Hematopoietic multipotent progenitor cell treated with erythropoietin and hydrocortisone succinate and interleukin-3 and kit ligand, for 8 days (in vitro differentiated cells): ENCODE data around the gene MRNIP.

ENCODE experiments used
- DNase-seq: peaks from one replicate; pipeline ENCODE4 v3.0.0-alpha.2; 2015

The MRNIP gene

DNA sequence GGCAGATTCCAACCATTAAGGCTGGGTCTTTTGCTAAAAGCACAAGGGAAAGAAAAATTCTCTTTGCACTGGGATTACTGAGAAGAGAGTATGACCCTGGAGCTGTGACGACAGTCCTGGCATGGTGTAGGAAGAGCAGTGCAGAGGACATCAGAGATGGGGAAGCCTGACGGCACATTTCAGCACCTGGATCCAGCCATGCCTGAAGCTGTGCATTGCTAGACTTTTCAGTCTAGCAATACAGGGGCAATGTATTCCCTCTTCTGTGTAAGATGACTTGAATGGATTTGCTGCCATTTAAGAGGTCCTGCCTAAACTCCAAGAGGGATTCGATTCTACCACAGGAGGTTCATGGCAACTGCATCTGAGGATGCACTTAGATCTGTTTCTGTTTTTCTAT, 12.3 kb upstream of the MRNIP start:
- DNase-seq, result no peak

DNA sequence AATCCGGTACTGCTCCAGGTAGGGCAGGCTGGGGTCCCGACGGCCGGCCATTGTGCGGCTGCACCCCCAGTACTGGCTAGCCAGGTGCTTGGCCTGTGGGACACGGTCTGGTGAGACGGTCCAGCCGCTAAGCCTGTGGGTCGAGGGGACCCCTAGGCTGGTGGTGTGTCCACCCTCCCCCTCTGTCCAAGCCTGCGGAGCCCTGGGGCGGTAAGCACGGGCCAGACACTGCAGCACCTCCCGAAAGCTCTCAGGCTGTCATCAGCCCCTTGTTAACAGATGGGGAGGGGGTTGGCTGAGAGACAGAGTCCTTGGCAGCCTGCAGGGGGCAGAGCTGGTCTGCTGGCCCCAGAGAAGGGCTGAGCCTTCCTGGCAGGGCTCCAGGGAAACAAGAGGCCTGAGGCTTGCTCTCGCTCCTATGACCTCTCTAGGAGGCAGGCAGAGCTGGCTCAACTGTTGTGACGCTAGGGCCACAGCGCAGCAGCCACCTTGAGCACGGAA, 11.8 kb upstream of the MRNIP start:
- peak; percentile 55 for DNase-seq

DNA sequence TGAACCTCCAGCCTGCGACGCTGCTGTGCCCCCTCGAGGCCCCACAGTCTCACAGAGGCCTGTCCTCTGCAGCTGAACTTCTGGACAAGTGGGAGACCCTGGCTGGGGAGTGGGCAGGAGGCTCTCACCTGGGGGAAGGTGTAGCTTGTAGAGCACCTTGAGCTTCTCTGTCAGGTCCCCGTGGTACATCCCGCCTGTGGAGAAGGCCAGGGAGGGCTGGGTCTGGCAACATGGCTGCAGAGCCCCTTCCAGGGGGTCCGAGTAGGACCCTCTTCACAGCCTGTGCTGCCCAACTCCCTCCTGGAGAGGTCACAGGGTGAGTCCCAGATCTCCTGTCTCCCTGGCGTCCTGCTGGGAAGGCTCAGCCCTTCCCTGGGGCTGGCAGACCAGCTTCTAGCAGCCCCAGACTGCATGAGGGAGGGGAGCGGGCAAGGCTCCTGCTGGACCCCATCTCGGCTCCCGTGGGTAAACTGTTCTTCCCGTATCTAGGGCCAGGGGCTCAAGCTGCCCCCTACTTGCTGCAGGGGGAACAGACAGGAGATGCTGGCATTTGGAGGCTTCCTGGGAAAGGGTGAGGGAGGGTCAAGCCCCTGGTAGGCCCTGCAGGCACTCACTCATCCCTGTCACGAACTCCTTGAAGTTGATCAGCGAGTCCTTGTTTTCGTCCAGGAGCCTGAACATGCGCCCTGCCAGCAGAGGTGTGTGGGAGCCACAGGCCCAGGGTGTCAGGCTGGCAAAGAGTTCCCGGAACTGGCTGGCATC, 11.2 kb upstream of the MRNIP start:
- DNase-seq, result no peak

- no peak for DNase-seq
Measured at GRCh38 chr5:179869101-179869500, 10.5 kb upstream of the MRNIP start.

- DNase-seq, result no peak
Measured at GRCh38 chr5:179868541-179868940, 9.9 kb upstream of the MRNIP start.

DNA sequence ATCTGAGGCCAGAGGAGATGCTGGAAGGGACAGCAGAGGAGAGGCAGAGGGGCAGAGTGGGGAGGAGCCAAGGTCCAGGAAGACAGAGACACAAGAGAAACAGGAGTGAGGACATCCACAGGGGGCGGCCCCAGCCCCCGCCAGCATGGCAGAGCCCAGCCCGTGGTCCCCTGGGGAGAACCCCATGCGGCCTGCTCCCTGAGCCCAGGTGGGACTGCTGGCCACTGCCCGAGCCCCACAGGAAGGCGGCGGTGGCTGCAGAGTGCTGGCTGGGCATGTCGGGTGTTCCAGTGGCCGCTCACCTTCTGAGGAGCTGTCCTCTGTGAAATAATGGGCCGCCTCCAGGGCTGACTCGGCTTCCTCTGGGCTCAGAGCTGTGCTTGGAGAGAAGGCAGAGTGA, 8.9 kb upstream of the MRNIP start:
- DNase-seq, result no peak

GRCh38 chr5:179867079-179867465, 8.5 kb upstream of the MRNIP start:
- no peak for DNase-seq

DNA sequence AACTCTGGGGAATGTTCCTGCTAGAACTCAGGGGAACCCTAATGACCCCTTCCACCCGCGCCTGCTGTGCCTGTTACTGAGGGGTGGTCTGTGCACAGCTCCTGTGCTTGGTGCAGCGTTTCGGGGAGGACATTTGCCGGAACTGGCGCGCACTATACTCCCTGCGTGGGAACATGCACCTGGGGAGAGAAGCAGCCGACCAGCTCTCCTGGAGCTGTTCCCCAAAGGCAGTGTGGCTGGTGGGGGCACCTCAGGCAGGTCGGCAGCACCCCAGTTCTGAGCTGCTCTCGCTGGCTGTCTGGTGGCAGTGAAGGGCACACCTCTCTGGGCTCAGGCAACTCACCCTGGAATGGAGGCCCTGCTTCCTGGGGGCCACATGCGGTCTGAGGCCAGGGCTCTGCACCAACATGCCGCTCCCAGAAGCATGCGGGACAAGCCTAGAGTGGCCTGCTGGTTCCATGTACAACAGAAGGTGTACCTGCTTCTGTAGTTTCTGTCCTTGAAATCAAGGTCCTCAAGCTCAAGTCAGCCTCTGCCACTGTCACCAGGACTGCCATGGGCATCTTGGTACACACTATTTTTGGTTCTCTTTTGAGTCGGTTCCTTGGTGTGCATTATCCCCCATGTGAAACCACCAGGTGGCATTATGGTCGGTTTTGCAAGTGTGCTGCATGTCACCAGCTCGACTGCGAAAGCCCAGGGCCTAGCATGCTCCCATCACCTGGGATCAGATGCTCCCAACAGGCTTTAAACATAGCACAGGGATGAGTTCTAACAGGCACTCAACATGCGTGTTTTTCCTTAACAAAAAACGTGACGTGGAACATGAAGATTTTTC, 7.8 kb upstream of the MRNIP start:
- DNase-seq, result peak; percentile 24

DNA sequence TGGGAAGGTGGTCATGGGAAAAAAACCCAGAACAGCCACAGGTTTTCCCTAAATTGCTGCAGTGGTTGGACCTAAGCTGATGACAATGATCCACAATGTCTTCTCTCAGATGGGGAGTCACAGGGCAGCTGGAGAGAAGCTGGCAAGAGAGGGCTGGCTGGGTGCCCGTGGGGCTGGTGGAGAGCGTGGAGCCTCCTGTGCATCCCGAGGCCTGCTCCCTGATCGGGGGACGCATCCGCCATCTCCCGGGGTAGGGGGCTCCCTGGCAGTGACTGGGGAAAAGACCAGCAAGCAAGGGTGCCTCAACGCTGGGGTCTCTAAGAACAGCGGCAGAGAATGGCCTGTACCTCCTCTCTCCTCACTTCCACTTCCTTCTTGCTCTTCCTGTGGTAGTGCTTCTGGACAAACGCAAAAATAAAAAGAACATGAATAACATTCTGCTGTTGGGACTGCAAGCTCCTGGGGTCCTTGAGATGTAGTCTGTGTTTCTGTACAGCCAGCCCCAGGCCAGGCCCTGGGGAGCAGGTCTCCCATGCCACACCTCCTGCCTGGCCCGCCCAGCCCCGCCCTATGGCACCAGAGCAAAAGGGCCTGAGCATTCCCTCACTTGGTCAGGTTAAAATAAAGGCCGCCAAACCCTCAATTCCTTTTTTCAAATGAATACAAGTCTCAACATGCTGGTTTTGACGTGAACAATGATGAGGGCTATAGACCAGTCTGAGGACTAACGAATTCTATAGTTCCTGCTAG, 7.0 kb upstream of the MRNIP start:
- DNase-seq, result no peak

DNA sequence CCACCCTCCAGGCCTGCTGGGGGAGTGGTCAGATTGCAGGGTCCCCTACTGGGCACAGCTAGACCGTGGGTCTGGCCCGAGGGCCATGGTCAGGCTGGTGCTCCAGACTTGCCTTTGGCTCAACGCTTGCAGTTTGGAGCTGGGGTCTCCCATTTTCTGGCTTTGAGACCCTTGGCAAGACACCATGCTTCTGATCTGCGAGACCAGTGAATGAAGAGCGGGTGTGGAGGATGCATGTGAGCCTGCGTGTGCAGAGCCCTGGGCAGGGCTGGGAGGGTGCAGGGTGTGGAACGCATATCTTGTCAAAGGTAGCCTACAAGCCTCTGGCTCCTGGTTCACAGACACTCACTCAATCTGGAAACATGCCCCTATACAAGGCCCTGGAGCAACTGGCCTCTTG, 6.1 kb upstream of the MRNIP start:
- no peak for DNase-seq

- no peak for DNase-seq
Measured at GRCh38 chr5:179863449-179864085, 5.0 kb upstream of the MRNIP start.

DNA sequence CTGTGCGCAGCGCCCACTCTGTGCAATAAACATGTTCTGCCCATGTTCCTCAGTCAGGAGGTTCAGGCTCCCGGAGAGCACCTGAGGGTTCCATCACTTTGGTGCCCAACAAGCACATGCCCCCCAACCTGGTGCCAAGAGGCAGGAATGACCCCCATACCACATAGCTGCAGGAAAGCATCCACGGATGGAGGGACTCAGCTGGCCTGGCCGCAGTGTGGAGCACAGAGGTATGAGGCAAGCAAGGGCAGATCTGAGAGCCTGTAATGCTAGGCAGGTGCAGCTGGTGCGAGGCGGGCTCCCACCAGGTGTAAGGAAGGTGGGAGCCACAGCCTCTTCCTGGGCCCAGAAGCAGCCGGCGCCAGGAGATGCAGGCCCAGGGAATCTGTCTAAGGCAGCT, 4.3 kb upstream of the MRNIP start:
- no peak for DNase-seq

- DNase-seq, result no peak
Measured at GRCh38 chr5:179862296-179862695, 3.7 kb upstream of the MRNIP start.

DNA sequence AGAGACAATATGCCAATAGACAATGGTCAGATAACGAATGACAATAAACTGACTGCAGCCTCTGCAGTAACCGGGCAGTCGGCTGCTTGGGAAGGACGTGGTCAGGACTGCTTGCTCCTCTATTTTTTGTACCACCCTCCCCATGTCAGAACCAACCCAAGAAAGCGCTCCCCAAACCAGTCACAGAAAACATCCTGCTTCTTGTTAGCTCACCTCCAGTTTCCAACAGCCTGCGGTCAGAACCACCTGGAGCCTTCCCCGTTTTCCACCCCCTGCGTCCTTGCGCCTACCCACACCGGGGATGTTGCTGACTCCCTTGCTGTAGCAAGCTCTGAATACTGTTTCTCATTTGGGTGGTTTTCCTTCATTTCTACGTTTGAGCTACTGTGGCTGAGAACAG, 1.7 kb upstream of the MRNIP start:
- DNase-seq, result no peak

GRCh38 chr5:179858241-179858585, 404 bp downstream of the MRNIP start:
- DNase-seq, result peak; percentile 43

DNA sequence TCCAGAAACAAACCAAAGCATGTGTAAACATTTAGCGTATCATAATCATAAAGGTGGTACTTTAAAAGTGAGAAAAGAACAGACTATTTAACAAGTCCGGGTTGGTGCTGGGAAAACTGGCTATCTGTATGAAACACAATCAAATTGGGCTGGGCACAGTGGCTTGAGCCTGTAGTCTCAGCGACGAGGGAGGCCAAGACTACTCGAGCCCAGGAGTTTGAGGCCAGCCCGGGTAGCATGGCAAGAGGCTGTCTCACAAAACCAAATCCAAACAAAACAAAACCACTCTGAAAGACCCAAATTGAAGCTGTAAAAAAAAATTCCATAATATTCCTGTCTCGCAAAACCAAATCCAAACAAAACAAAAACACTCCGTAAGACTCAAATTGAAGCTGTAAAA, 4.3 kb downstream of the MRNIP start:
- DNase-seq, result no peak

DNA sequence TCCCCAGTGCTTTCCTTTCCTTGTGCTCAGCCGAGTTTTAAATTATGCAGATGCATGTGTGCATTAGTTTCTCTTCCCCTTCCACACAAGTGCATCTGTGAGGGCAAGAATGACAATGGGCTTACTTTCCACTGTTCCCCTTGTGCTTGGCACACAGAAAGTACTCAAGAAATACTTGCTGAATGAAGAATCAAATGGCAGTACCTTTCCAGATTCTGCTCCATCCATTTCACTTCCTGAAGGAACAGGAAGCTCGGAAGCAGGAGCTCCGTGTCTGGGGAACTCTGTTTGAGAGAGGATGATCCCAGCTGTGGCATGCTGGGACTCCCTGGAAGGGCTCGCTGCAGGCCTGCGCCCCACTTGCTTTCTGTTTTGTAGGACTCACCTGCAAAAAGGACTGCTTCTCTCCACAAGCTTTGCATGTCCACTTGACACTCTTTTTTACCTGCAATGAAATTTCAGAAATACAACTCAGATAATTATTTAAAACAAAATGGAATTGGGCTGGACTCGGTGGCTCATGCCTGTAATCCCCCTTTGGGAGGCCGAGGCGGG, 5.5 kb downstream of the MRNIP start:
- no peak for DNase-seq

- DNase-seq, result no peak
Measured at GRCh38 chr5:179841621-179842020, 17.0 kb downstream of the MRNIP start.

GRCh38 chr5:179840766-179841165, 17.9 kb downstream of the MRNIP start:
- no peak for DNase-seq

GRCh38 chr5:179840321-179840720, 18.3 kb downstream of the MRNIP start:
- DNase-seq, result no peak

GRCh38 chr5:179839328-179840256, 19.0 kb downstream of the MRNIP start:
- DNase-seq, result no peak
